Esophagus muscularis mucosa (tissue), 4 donors: ENCODE results near the gene WWTR1. TPM values are rescaled to one million over a fixed set of nuclear protein-coding genes. Genes with fewer than 3 reads are reported as not detected.

ENCODE experiments used
- DNase-seq: peaks from one replicate; pipeline ENCODE4 v3.0.0-alpha.2; 2017; ENCODE audit errors: extremely low spot score
- H3K27ac ChIP-seq, 4 donors: fragments of 200-600 bp; sonication (generic); replicated peaks in 1 of 4; 1 replicate in 3 of 4; 2 replicates in 1 of 4; pipeline ENCODE4 v1.5.1; 2016 to 2019; ENCODE audit warnings: mild to moderate bottlenecking in 1 of 4
- H3K27me3 ChIP-seq, 4 donors: fragments of 200-600 bp; sonication (generic); one replicate each; pipeline versions ENCODE4 v1.5.1 to v1.6.0; 2016 to 2019
- H3K36me3 ChIP-seq, 4 donors: fragments of 200-600 bp; sonication (generic); one replicate each; pipeline ENCODE4 v1.5.1; 2016 to 2019
- H3K4me1 ChIP-seq, 4 donors: fragments of 200-600 bp; sonication (generic); one replicate each; pipeline ENCODE4 v1.5.1; 2016 to 2019
- H3K4me3 ChIP-seq, 4 donors: fragments of 200-600 bp; sonication (generic); 1 replicate in 2 of 4; 2 replicates in 2 of 4; pipeline ENCODE4 v1.5.1; 2016 to 2019; ENCODE audit warnings: mild to moderate bottlenecking in 4 of 4, moderate library complexity in 1 of 4
- H3K9me3 ChIP-seq, 4 donors: fragments of 200-600 bp; sonication (generic); 1 replicate in 3 of 4; 2 replicates in 1 of 4; pipeline ENCODE4 v1.5.1; 2016 to 2019
- CTCF ChIP-seq, 3 experiments: fragments of 200-600 bp in 2 of 3; fragments of 450-650 bp in 1 of 3; sonication (generic) in 2 of 3; IDR thresholded peaks; one replicate each; pipeline ENCODE4 v1.5.1; 2017 to 2019; ENCODE audit warnings: antibody characterized with exemption in 3 of 3, mild to moderate bottlenecking in 2 of 3, moderate library complexity in 1 of 3
- EP300 ChIP-seq: sonication (generic); formaldehyde crosslinking; IDR thresholded peaks from one replicate; pipeline ENCODE4 v1.6.1; 2017; ENCODE audit warnings: antibody characterized with exemption
- POLR2A ChIP-seq: fragments of 450-650 bp; IDR thresholded peaks from one replicate; pipeline ENCODE4 v1.6.1; 2017; ENCODE audit warnings: antibody characterized with exemption, moderate library complexity, mild to moderate bottlenecking, low read depth
- POLR2AphosphoS5 ChIP-seq, 2 donors: sonication (generic); formaldehyde crosslinking; IDR thresholded peaks; one replicate each; pipeline ENCODE4 v1.6.1; 2017; ENCODE audit warnings: antibody characterized with exemption in 2 of 2
- WGBS: methylation state at CpG from one replicate; pipeline ENCODE4 v1.1.5; 2018; 5-methylcytosine and 5-hydroxymethylcytosine counted together
- intact Hi-C: fragments of 100-400 bp; cut with DNase I; formaldehyde crosslinking; loops from one replicate; pipeline ENCODE4 v1.15.1; 2023
- total RNA-seq, 4 donors: library from RNA; depleted of rRNA; stranded (reverse); fragments of >200 nt; gene quantifications; one replicate each; pipeline versions ENCODE4 v1.1.0 to v1.2.1, GENCODE V29; 2016

The WWTR1 gene
- total RNA-seq, 4 donors from 2014 or later: 346 to 535 (median 463) TPM

GRCh38 chr3:149560617-149561016 lies 97.2 kb downstream of the WWTR1 start:
- WGBS: 70% methylated on average over 4 of the region's 4 CpGs

GRCh38 chr3:149560001-149560400 lies 97.8 kb downstream of the WWTR1 start:
- Histone ChIP-seq H3K9me3 (no peaks in the 10 kb centered on the region), H3K36me3 (no peaks in the 10 kb centered on the region), H3K4me1 (peaks cover 33 to 81% (median 75%) of the 10 kb centered on the region in 4 donors), H3K4me3 (no peak overlapping the region), H3K27ac (peak overlapping the region in 1 of 4 donors; percentile 11), H3K27me3 (no peaks in the 10 kb centered on the region)
- 90% methylated on average over 3 of the region's 3 CpGs for WGBS
- no peak for TF ChIP-seq POLR2A
- TF ChIP-seq POLR2AphosphoS5 (IDR thresholded peaks at IDR 0.05): no peak
- no peak for TF ChIP-seq CTCF (IDR thresholded peaks at IDR 0.05)
- no peak for TF ChIP-seq EP300
- no peak for DNase-seq
- intact Hi-C loops: no loop called here

More at GRCh38 chr3:149560617-149561016, 97.2 kb downstream of the WWTR1 start:
- DNase-seq: no peak
- Histone ChIP-seq H3K27ac (no peak overlapping the region), H3K4me3 (no peak overlapping the region), H3K36me3 (no peaks in the 10 kb centered on the region), H3K9me3 (no peaks in the 10 kb centered on the region), H3K27me3 (no peaks in the 10 kb centered on the region), H3K4me1 (peaks cover 29 to 76% (median 70%) of the 10 kb centered on the region in 4 donors)
- intact Hi-C loops: no loop called here
- no peak for TF ChIP-seq EP300

GRCh38 chr3:149559525-149559924 lies 98.3 kb downstream of the WWTR1 start:
- no peaks in the 10 kb centered on the region for H3K36me3 ChIP-seq
- 71% methylated on average over 1 of the region's 1 CpG for WGBS
- peaks cover 34 to 81% (median 75%) of the 10 kb centered on the region in 4 donors for H3K4me1 ChIP-seq
- intact Hi-C loops: no loop called here
- peak overlapping the region in 1 of 4 donors; percentile 11 for H3K27ac ChIP-seq
- TF ChIP-seq CTCF (IDR thresholded peaks at IDR 0.05): no peak
- TF ChIP-seq POLR2AphosphoS5 (IDR thresholded peaks at IDR 0.05): no peak
- no peak for TF ChIP-seq EP300
- no peak for TF ChIP-seq POLR2A
- no peaks in the 10 kb centered on the region for H3K9me3 ChIP-seq
- no peak for DNase-seq
- H3K4me3 ChIP-seq: no peak overlapping the region
- no peaks in the 10 kb centered on the region for H3K27me3 ChIP-seq

- H3K9me3 ChIP-seq: no peaks in the 10 kb centered on the region
- peaks cover 40 to 89% (median 87%) of the 10 kb centered on the region in 4 donors for H3K4me1 ChIP-seq
- no peak for DNase-seq
- no peak for TF ChIP-seq POLR2AphosphoS5 (IDR thresholded peaks at IDR 0.05)
- no peak for TF ChIP-seq POLR2A
- TF ChIP-seq CTCF (IDR thresholded peaks at IDR 0.05): no peak
- no peak for TF ChIP-seq EP300
- 31% methylated on average over 2 of the region's 2 CpGs for WGBS
- H3K27me3 ChIP-seq: no peaks in the 10 kb centered on the region
- intact Hi-C loops: no loop called here
- no peaks in the 10 kb centered on the region for H3K36me3 ChIP-seq
- H3K4me3 ChIP-seq: no peak overlapping the region
- H3K27ac ChIP-seq: peak overlapping the region in 3 of 4 donors; percentile 10 to 23 (median 14)
Observed at GRCh38 chr3:149555927-149556326, 101.9 kb downstream of the WWTR1 start.

- Histone ChIP-seq H3K27me3 (no peaks in the 10 kb centered on the region), H3K36me3 (no peaks in the 10 kb centered on the region), H3K27ac (peak overlapping the region; percentile 62 to 79 (median 72)), H3K4me3 (no peak overlapping the region), H3K4me1 (peaks cover 39 to 86% (median 78%) of the 10 kb centered on the region in 4 donors), H3K9me3 (no peaks in the 10 kb centered on the region)
- no peak for DNase-seq
- TF ChIP-seq CTCF (IDR thresholded peaks at IDR 0.05) (no peak), POLR2A (no peak), POLR2AphosphoS5 (IDR thresholded peaks at IDR 0.05) (no peak), EP300 (no peak)
- intact Hi-C loops: no loop called here
- 28% methylated on average over 4 of the region's 4 CpGs for WGBS
Observed at GRCh38 chr3:149554826-149555225, 103.0 kb downstream of the WWTR1 start.
